Esophagus muscularis mucosa (tissue), 4 donors: ENCODE data around the gene LIG3. TPM values are rescaled to one million over a fixed set of nuclear protein-coding genes. Genes with fewer than 3 reads are reported as not detected.
A peak's percentile ranks its signal among the peaks of the same experiment; 100 is the strongest.
"Not testable (repeated sequence)": the region's sequence is repeated elsewhere in the genome, so short reads cannot be mapped to it uniquely, and the experiment has no call there.

Experiments used
- DNase-seq: peaks from one replicate; pipeline ENCODE4 v3.0.0-alpha.2; 2017; ENCODE audit errors: extremely low spot score
- H3K27ac ChIP-seq, 4 donors: fragments of 200-600 bp; sonication (generic); replicated peaks in 1 of 4; 1 replicate in 3 of 4; 2 replicates in 1 of 4; pipeline ENCODE4 v1.5.1; 2016 to 2019; ENCODE audit warnings: mild to moderate bottlenecking in 1 of 4
- H3K27me3 ChIP-seq, 4 donors: fragments of 200-600 bp; sonication (generic); one replicate each; pipeline versions ENCODE4 v1.5.1 to v1.6.0; 2016 to 2019
- H3K36me3 ChIP-seq, 4 donors: fragments of 200-600 bp; sonication (generic); one replicate each; pipeline ENCODE4 v1.5.1; 2016 to 2019
- H3K4me1 ChIP-seq, 4 donors: fragments of 200-600 bp; sonication (generic); one replicate each; pipeline ENCODE4 v1.5.1; 2016 to 2019
- H3K4me3 ChIP-seq, 4 donors: fragments of 200-600 bp; sonication (generic); 1 replicate in 2 of 4; 2 replicates in 2 of 4; pipeline ENCODE4 v1.5.1; 2016 to 2019; ENCODE audit warnings: mild to moderate bottlenecking in 4 of 4, moderate library complexity in 1 of 4
- H3K9me3 ChIP-seq, 4 donors: fragments of 200-600 bp; sonication (generic); 1 replicate in 3 of 4; 2 replicates in 1 of 4; pipeline ENCODE4 v1.5.1; 2016 to 2019
- EP300 ChIP-seq: sonication (generic); formaldehyde crosslinking; IDR thresholded peaks from one replicate; pipeline ENCODE4 v1.6.1; 2017; ENCODE audit warnings: antibody characterized with exemption
- POLR2A ChIP-seq: fragments of 450-650 bp; IDR thresholded peaks from one replicate; pipeline ENCODE4 v1.6.1; 2017; ENCODE audit warnings: antibody characterized with exemption, moderate library complexity, mild to moderate bottlenecking, low read depth
- POLR2AphosphoS5 ChIP-seq, 2 donors: sonication (generic); formaldehyde crosslinking; IDR thresholded peaks; one replicate each; pipeline ENCODE4 v1.6.1; 2017; ENCODE audit warnings: antibody characterized with exemption in 2 of 2
- WGBS: methylation state at CpG from one replicate; pipeline ENCODE4 v1.1.5; 2018; 5-methylcytosine and 5-hydroxymethylcytosine counted together
- intact Hi-C: fragments of 100-400 bp; cut with DNase I; formaldehyde crosslinking; loops from one replicate; pipeline ENCODE4 v1.15.1; 2023
- total RNA-seq, 4 donors: library from RNA; depleted of rRNA; stranded (reverse); fragments of >200 nt; gene quantifications; one replicate each; pipeline versions ENCODE4 v1.1.0 to v1.2.1, GENCODE V29; 2016
- TF ChIP-seq, protein P1 (sequence below), 3 experiments: fragments of 200-600 bp in 2 of 3; fragments of 450-650 bp in 1 of 3; sonication (generic) in 2 of 3; IDR thresholded peaks; one replicate each; pipeline ENCODE4 v1.5.1; 2017 to 2019; ENCODE audit warnings: antibody characterized with exemption in 3 of 3, mild to moderate bottlenecking in 2 of 3, moderate library complexity in 1 of 3

LIG3 gene
- 10 to 100 TPM; 24.7 to 50.7 (median 32.1) TPM for total RNA-seq

- intact Hi-C loops = loop anchor here (2.0 kb wide), 1 partner anchor 108 kb away; no protein-coding TSS in a partner anchor
- Histone ChIP-seq H3K4me3 (peak within 1 kb of the TSS; percentile 83 to 95 (median 92)), H3K9me3 (no peaks in the 10 kb centered on the region), H3K27me3 (no peaks in the 10 kb centered on the region), H3K27ac (peak within 1 kb of the TSS; percentile 95 to 100 (median 100)), H3K36me3 (peaks cover 0 to 15% (median 8%) of the 10 kb centered on the region in 4 donors), H3K4me1 (peaks cover 23 to 51% (median 43%) of the 10 kb centered on the region in 4 donors)
- 0% methylated on average over 13 of the region's 39 CpGs for WGBS
- DNase-seq = peak; percentile 98
- no peak for TF ChIP-seq EP300
- TF ChIP-seq POLR2AphosphoS5 (IDR thresholded peaks at IDR 0.05) = peak; percentile 91 to 92
- TF ChIP-seq, protein P1, sequence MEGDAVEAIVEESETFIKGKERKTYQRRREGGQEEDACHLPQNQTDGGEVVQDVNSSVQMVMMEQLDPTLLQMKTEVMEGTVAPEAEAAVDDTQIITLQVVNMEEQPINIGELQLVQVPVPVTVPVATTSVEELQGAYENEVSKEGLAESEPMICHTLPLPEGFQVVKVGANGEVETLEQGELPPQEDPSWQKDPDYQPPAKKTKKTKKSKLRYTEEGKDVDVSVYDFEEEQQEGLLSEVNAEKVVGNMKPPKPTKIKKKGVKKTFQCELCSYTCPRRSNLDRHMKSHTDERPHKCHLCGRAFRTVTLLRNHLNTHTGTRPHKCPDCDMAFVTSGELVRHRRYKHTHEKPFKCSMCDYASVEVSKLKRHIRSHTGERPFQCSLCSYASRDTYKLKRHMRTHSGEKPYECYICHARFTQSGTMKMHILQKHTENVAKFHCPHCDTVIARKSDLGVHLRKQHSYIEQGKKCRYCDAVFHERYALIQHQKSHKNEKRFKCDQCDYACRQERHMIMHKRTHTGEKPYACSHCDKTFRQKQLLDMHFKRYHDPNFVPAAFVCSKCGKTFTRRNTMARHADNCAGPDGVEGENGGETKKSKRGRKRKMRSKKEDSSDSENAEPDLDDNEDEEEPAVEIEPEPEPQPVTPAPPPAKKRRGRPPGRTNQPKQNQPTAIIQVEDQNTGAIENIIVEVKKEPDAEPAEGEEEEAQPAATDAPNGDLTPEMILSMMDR (IDR thresholded peaks at IDR 0.05) = no peak
- TF ChIP-seq POLR2A = peak; percentile 80
Measured at GRCh38 chr17:34980353-34980680, at the start of gene LIG3. Gene LIG3, plus strand, starts transcription at chr17:34980512. Its CDS starts 2,494 bp downstream, at chr17:34983006.

GRCh38 chr17:34950780-34951179, 29.5 kb upstream of the LIG3 start:
- intact Hi-C loops = not testable (repeated sequence)
- WGBS = 95% methylated on average over 4 of the region's 4 CpGs

DNA sequence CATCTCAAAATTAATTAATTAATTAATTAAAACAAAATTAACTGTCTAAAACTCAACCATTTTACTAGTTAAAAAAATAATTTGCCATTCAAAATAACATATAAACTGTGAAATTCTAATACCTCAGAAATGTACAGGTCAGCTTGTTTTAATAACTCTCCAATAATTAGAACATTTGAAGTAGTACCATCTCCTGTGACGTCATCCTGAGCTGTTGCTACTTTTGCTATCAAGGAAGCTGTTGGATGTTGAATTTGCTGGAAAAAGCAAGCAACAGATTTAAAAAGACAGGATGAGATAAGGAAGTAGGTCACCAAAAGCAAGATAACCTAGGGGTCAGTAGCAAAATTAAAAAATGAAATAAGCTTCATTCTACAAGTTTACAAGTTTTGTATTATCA, 21.9 kb upstream of the LIG3 start:
- no peak for DNase-seq
- Histone ChIP-seq H3K36me3 (peaks cover 0 to 4% (median 0%) of the 10 kb centered on the region in 4 donors), H3K27ac (no peak overlapping the region), H3K4me3 (no peak overlapping the region), H3K9me3 (no peaks in the 10 kb centered on the region), H3K4me1 (peaks cover 20 to 25% (median 22%) of the 10 kb centered on the region in 4 donors), H3K27me3 (no peaks in the 10 kb centered on the region)
- TF ChIP-seq EP300 = no peak
- intact Hi-C loops = no loop called here
- WGBS = 89% methylated on average over 1 of the region's 1 CpG

More at GRCh38 chr17:34950780-34951179, 29.5 kb upstream of the LIG3 start:
- not testable (repeated sequence) for H3K4me1 ChIP-seq, DNase-seq, H3K9me3 ChIP-seq, H3K4me3 ChIP-seq, H3K27ac ChIP-seq, H3K36me3 ChIP-seq, H3K27me3 ChIP-seq

DNA sequence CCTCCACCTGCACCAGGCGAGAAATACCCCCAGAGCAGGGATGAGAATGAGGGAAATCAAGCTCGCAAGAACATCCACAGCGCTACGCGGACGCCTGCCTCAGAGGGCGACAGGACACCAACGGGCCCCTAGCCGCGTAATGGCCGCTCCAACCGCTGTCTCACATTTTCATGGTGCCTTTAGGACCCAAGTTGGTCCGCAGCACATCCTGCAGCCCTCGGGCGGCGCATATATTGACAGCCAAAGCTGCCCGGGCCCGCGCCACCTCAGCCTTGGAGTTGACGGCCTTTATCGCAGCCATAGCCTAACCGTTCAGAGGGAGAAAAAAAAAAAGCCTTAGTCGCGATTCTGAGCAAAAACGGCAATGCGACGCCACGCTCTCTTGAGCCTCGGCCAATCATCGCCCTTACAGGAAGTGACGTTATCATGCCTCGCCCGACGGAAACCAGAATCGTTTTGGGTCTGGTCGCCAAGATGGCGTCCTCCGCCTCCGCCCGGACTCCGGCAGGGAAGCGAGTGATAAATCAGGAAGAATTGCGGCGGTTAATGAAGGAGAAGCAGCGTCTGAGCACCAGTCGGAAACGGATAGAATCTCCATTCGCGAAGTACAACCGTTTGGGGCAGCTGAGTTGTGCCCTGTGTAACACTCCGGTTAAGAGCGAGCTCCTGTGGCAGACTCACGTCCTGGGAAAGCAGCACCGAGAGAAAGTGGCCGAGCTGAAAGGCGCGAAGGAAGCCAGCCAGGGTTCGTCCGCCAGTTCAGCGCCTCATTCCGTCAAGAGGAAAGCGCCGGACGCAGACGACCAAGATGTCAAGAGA, 19.0 kb upstream of the LIG3 start, which contains the start of the genes CCT6B and ZNF830:
CCT6B (minus strand) TSS at position 368 of the 819 bp plus-strand sequence; CDS start at position 301, 67 bp downstream.
ZNF830 (plus strand) TSS at position 448 of the 819 bp plus-strand sequence; CDS start at position 475, 27 bp downstream.
- intact Hi-C loops = loop anchor here (2.0 kb wide), 1 partner anchor 127 kb away; no protein-coding TSS in a partner anchor

DNA sequence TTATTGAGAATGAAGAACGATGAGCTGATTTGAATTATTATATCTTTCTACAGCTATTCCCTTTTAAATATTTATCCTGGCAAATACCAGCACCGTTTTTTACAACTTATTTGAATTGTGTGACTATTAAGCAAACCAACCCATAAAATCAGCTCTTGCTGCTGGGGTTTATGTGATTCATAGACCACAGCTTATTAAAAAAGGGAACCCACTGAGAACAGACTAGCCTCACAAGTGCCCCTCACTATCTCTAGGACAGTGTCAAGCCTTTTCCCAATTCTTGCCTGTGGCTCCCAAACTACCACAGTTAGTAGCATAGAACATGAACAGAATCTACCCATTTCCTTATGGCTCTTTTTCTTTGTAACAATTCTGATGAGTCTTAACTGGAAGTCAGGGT, 6.1 kb upstream of the LIG3 start:
- H3K4me1 ChIP-seq = peaks cover 0 to 2% (median under 1%) of the 10 kb centered on the region in 4 donors
- no peak overlapping the region for H3K27ac ChIP-seq
- no peaks in the 10 kb centered on the region for H3K9me3 ChIP-seq
- no peak overlapping the region for H3K4me3 ChIP-seq
- intact Hi-C loops = loop anchor here (10.0 kb wide), 1 partner anchor 271 kb away; the partner anchor contains the start of gene SLFN5
- no peak for DNase-seq
- peaks cover 0 to 7% (median 0%) of the 10 kb centered on the region in 4 donors for H3K36me3 ChIP-seq
- 50% methylated on average over 2 of the region's 2 CpGs for WGBS
- H3K27me3 ChIP-seq = no peaks in the 10 kb centered on the region
- TF ChIP-seq POLR2AphosphoS5 (IDR thresholded peaks at IDR 0.05) (no peak), EP300 (no peak), POLR2A (no peak)
- TF ChIP-seq, protein P1 (IDR thresholded peaks at IDR 0.05) = no peak

More for the DNA sequence above, 19.0 kb upstream of the LIG3 start, which contains the start of the genes CCT6B and ZNF830:
- Histone ChIP-seq H3K9me3 (no peaks in the 10 kb centered on the region), H3K36me3 (peaks cover 11 to 33% (median 23%) of the 10 kb centered on the region in 4 donors), H3K4me3 (peak within 1 kb of the TSS; percentile 78 to 95 (median 86)), H3K4me1 (peaks cover 22 to 32% (median 28%) of the 10 kb centered on the region in 4 donors), H3K27ac (peak within 1 kb of the TSS; percentile 92 to 96 (median 94)), H3K27me3 (no peaks in the 10 kb centered on the region)
- under 1% methylated on average over 46 of the region's 65 CpGs for WGBS
- TF ChIP-seq POLR2A (no peak), POLR2AphosphoS5 (IDR thresholded peaks at IDR 0.05) (peak; percentile 97 to 98), EP300 (no peak)
- TF ChIP-seq, protein P1 (IDR thresholded peaks at IDR 0.05) = peak in 1 of 3 experiments; percentile 13
- DNase-seq = peak; percentile 98
